Fibroblast of skin of right quadriceps (primary cell): ENCODE measurements around the gene IGSF21.

ENCODE experiments used
- DNase-seq: peaks from one replicate; pipeline ENCODE4 v3.0.0-alpha.2; 2013

Gene IGSF21

GRCh38 chr1:18107369-18108298 is at the start of gene IGSF21:
IGSF21 (plus strand) TSS chr1:18107798; CDS start chr1:18108129, 331 bp downstream.
- DNase-seq = no peak

DNA sequence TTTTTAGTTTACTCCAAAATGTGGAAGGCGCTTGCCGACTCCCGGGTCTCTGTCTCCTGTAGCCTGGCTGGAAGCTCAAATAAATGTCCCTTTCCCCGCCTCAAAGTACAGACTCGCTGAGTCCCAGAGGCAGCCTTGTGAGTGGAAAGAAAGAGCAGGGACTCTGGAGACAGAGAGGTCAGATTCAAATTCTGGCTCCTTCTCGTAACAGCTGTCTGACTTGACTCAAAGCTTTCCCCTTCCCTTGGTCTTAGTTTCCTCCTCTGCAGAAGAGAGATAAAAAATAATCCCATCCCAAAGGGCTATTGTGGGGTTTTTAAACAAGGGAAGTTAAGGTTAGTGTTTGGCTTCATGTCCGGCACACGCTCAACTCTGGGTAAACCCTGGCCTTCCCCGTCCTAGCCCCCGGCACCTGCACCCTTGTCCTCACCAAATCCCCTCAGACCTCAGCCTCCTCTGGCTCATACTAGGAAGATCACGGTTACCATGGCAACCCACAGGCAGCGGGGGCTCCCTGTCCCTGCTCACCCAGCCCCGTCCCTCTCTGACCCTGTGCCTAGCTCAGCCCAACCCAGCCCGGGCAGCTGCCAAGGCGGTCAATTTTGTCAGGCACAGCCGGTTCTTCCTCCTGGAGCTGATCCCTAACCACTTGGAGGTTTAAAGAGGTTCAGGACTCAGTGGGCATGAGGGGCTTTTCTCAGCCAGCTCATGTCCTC is 49.2 kb upstream of the IGSF21 start:
- DNase-seq = no peak

DNA sequence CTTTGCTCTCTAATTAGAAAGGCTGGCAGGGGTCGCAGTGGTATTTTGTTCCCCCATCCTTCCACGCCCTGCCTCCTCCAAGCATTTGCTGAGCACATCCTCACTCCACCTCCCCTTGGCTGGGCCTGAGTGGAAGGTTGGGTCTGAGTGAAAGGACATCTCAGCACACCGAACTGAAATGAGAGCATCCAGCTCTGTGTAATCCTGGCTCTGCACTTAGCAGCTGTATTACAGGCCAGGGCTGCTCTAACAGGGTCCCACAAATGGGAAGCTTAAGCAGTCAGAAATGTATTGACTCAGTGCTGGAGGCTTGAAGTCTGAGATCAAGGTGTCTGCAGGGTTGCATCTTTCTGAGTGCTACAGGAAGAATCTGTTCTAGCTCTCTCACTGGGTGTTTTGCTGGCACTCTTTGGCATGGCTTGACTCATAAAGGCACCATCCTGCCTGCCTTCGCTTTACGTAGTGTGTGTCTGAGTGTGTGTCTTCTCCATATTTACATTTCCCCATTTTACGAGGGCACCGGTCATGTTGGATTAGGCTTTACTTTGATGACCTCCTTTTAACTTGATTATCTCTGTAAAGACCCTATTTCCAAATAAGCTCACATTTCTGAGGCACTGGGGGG is 48.5 kb upstream of the IGSF21 start:
- no peak for DNase-seq

GRCh38 chr1:18060366-18060765 is 47.2 kb upstream of the IGSF21 start:
- no peak for DNase-seq

DNA sequence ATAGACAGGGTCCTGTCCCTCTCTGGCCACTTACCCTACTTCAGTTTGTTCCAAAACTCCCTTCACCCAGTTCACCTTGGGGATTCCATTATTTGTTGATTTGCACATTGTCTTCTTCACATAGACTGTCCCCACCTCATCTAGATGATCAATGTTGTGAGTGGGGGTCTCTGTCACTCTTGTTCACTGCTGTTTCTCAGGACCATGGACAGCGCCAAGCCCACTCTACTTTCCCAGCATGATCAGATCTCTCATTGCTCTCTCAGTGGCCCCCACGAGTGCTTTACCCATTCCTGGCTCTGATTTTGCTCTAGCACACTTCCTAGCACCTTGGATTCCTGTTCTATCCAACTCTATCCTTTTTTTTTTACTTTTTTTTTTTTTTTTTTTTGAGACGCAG is 45.4 kb upstream of the IGSF21 start:
- no peak for DNase-seq

- no peak for DNase-seq
Observed at GRCh38 chr1:18064534-18064933, 43.1 kb upstream of the IGSF21 start.

DNA sequence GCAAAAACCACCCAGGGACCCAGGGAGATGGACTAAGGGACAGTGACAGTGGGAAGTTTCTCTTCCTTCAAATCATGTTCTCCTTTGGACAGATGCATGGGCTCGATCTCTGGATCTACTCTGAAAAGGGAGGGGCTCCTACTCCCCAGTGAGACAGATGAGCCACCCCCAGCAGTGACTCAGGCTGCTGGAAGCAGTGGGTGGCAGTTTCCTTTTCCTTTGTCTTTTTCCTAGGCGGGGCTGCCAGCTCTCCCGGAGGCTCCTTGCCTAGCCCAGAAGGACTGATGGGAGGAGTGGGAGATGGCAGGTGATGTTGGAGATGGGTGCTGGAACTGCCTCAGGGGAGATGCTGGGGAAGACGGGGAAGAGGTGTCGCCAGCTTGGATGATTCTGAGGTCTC is 41.0 kb upstream of the IGSF21 start:
- no peak for DNase-seq

DNA sequence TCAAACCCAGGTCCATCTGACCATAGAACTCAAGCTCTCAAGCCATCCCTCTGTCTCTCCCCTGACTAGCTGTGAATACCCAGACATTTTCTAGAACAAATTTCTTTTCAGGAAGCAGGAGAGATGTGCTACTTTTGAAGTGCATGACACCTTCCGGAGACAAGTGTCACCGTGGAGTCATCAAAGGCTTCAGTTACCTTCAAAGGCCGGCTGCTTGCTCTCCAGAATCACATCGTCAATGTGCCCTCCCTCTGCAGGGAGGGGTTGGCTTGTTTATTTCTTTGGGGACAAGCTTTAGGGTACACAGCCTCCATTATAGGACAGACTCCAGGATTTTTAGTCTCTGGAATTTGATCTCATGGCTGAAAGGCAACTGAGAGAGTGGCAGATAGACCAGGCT is 37.7 kb upstream of the IGSF21 start:
- DNase-seq = no peak

DNA sequence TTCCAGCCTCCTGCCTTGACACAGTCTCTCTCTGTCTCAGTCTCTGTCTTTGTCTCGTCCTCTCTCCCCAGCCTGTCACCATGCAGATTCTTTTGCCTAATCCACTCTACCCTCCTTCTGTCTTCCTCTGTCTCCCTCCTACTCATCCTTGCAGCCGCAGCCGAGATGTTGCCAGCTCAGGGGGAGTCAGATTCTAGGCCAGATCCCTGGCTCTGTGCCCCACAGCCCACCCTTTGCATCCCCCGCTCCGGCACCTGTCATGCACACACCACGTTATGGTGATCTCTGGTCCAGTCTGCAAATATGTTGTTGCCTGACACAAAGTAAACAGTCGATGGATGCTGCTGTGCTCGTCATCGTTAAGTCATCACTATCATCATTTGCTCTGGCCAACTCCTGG is 35.5 kb upstream of the IGSF21 start:
- DNase-seq = no peak

GRCh38 chr1:18073066-18073642 is 34.4 kb upstream of the IGSF21 start:
- no peak for DNase-seq

DNA sequence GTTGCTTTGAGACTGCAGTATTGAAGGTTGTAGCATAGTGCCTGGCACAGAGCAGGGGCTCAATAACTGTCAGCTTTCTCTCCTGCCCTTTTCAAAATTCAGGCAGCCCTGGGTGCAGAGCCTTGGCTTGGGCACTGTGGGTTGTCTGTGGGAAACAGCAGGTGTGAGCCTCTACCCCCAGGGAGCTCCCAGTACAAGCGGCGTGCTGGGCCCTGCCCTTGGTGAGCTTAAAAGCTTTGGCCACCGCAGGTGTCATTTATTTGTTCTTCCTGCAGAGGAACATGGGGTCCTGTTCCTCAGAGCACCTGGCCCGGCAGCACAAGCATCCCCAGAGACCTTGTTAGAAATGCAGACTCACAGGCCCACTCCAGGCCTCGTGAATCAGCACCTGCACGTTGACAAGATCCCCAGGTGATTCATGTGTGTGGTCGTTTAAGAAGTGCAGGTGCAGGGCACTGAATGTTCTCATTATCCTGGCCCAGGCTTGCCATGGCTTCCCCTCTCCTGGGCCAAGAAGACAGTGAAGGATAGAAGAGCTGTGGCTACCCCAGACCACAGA is 29.9 kb upstream of the IGSF21 start:
- DNase-seq = no peak

DNA sequence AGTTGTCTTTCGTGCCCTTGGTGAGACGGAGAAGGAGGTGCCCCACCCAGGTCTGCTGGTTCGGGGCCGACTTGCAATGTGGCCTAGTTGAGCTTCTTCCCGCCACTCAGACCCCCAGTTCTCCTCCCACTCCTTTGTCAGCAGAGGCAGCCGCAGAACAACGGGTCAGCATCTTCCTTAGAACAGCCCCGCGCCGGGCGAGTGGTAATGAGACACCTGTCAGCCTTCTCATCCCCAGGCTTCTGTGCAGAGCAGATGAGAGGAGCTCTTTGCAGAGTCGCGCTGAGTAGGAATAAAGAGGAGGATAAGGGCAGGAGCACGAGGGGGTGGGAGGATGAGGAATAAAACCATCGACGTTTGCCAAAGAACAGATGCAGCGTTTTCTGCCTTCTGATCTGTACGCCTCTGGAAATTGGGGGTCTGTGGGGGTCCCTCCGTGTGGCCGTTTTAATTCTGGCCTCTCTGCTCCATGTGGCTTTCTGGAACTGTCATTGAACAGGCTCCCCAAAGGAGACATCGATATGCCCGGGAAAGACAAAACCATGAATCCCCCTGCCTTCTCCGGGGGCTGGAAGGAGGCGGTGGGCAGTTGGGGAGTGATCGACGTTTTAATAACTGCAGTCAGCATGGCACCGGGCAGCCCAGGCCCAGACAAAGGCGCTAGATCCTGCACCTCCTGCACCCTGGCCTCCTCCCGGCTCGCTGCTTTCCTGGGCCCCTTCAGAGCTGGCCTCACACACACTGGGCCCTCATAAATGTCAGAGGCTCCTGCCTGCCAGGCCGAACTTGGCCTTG is 27.5 kb upstream of the IGSF21 start:
- DNase-seq = no peak

GRCh38 chr1:18085387-18086074 is 22.1 kb upstream of the IGSF21 start:
- no peak for DNase-seq

DNA sequence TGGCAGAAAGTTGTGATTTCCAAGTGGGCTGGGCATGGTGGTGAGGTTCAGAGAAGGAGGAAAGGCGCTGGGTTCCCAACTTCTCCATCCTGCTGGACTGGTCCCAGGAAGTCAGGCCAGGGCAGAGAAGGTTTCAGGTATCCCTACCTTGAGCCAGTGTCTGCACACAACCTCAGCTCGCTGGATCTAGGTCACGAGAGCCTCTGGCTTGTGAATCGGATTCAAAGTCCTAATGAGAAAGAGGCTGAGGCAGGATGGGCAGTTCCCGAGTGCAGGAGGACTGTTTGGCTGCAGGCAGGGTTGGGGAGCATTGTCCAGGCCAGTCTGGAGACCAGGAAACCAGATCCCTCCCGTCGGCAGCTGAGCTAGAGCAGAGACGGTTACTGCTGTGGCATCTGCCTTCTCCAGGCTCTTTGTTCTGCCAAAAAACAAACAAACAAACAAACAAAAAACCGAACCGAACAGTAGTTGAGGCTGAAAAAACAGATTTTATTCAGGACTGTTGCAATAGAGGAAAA is 19.5 kb upstream of the IGSF21 start:
- DNase-seq = no peak

DNA sequence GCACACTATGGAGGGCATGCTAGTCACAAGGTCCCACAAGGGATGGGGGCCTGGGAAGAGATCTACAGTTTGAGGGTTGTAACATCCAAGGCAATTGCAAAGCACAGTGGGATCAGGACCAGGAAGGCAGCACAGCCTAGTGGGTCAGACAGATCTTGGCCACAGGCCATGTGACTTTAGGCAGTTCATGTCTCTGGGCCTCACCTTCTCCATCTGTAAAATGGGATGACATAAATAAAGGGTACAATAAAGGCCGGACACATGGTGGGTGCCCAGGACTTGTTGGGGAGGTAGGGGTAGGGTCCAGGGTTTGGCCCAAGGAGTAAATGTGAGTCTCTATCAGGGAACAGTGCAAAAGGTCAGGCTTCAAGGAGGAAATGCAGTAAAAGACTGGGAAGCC is 18.1 kb upstream of the IGSF21 start:
- no peak for DNase-seq

DNA sequence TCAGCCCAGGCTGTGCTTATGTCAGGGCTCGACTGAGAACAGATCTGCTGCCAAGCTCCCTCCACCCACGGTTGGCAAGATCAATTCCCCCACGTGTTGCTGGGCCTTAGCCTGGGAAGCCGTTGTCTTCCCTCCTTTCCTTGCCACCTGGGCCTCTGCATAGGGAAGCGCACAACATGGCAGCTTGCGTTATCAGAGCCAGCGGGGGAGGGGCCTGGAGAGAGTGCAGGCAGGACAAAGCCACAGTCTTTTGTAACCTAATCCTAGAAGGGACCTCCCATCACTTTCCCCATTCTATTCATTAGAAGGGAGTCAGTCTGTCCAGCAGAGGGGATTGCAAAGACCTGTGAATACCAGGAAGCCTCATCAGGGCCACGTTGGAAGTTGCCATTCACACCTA is 17.0 kb upstream of the IGSF21 start:
- no peak for DNase-seq

GRCh38 chr1:18091660-18092446 is 15.7 kb upstream of the IGSF21 start:
- DNase-seq = peak; percentile 74

GRCh38 chr1:18093193-18093592 is 14.4 kb upstream of the IGSF21 start:
- DNase-seq = no peak

DNA sequence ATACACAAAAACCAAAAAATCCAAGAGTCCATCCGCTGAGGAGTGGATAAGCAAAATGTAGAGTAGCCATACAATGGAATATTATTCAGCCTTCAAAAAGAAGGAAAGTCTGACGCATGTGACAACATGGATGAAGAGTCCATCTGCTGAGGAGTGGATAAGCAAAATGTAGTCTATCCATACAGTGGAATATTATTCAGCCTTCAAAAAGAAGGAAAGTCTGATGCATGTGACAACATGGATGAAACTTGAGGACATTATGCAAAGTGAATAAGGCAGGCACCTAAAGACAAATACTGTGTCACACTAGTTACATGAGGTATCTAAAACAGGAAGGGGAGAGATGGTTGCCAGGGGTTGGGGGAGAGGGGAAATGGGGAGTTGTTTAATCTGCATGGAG is 14.0 kb upstream of the IGSF21 start:
- no peak for DNase-seq

GRCh38 chr1:18094096-18094495 is 13.5 kb upstream of the IGSF21 start:
- no peak for DNase-seq
